ENCODE data around the gene CD2BP2.

Gene CD2BP2

GRCh38 chr16:30374538-30374937, 19.4 kb upstream of the CD2BP2 start, which contains the start of gene MYL11:
TSS of gene MYL11 (plus strand) at chr16:30374802. CDS start at chr16:30374858, 56 bp downstream.
- H3K27me3 Mint-ChIP-seq: no peaks in the 10 kb centered on the region
- no peak for ATAC-seq (replicated peaks)
- no peak within 1 kb of the TSS for H3K4me3 Mint-ChIP-seq
- H3K27ac Mint-ChIP-seq: peak within 1 kb of the TSS; percentile 19 to 79
- H3K36me3 Mint-ChIP-seq (ENCODE audit: insufficient read depth): peaks cover 28% of the 10 kb centered on the region
- no peak for DNase-seq
- H3K4me1 Mint-ChIP-seq (ENCODE audit: low read depth in 2 of 2): peaks cover 33 to 37% of the 10 kb centered on the region in 2 donors
- no peaks in the 10 kb centered on the region for H3K9me3 Mint-ChIP-seq

- H3K4me3 Mint-ChIP-seq: peak overlapping the region in 1 of 2 donors; percentile 16
- DNase-seq: no peak
- peak overlapping the region in 1 of 2 donors; percentile 93 for H3K27ac Mint-ChIP-seq
- no peaks in the 10 kb centered on the region for H3K9me3 Mint-ChIP-seq
- ATAC-seq (replicated peaks): no peak
- H3K36me3 Mint-ChIP-seq (ENCODE audit: insufficient read depth): peaks cover 9% of the 10 kb centered on the region
- H3K27me3 Mint-ChIP-seq: no peaks in the 10 kb centered on the region
- H3K4me1 Mint-ChIP-seq (ENCODE audit: low read depth in 2 of 2): peaks cover 37 to 38% of the 10 kb centered on the region in 2 donors
These were observed 17.6 kb upstream of the CD2BP2 start for GRCh38 chr16:30372725-30373124.

- Mint-ChIP-seq H3K4me3 (peak overlapping the region; percentile 74 to 79), H3K9me3 (no peaks in the 10 kb centered on the region), H3K27ac (peak overlapping the region; percentile 88 to 93), H3K27me3 (no peaks in the 10 kb centered on the region), H3K4me1 (ENCODE audit: low read depth in 2 of 2) (peaks cover 37 to 38% of the 10 kb centered on the region in 2 donors), H3K36me3 (ENCODE audit: insufficient read depth) (peaks cover 8% of the 10 kb centered on the region)
- no peak for ATAC-seq (replicated peaks)
- no peak for DNase-seq
These were observed 17.1 kb upstream of the CD2BP2 start for GRCh38 chr16:30372038-30372712.

GRCh38 chr16:30371248-30371816, 16.2 kb upstream of the CD2BP2 start:
- H3K4me1 Mint-ChIP-seq (ENCODE audit: low read depth in 2 of 2): peaks cover 42 to 44% of the 10 kb centered on the region in 2 donors
- peak overlapping the region; percentile 88 to 93 for H3K27ac Mint-ChIP-seq
- H3K9me3 Mint-ChIP-seq: no peaks in the 10 kb centered on the region
- no peaks in the 10 kb centered on the region for H3K27me3 Mint-ChIP-seq
- ATAC-seq (replicated peaks) (no peak), DNase-seq (no peak)
- peaks cover 12% of the 10 kb centered on the region for H3K36me3 Mint-ChIP-seq (ENCODE audit: insufficient read depth)
- peak overlapping the region; percentile 74 to 79 for H3K4me3 Mint-ChIP-seq

GRCh38 chr16:30370456-30371247, 15.5 kb upstream of the CD2BP2 start, which contains the start of gene TBC1D10B:
TSS of gene TBC1D10B (minus strand) at chr16:30370494. CDS start at chr16:30370183, 311 bp downstream.
- H3K27ac Mint-ChIP-seq: peak within 1 kb of the TSS; percentile 92 to 93
- H3K4me1 Mint-ChIP-seq (ENCODE audit: low read depth in 2 of 2): peaks cover 42 to 46% of the 10 kb centered on the region in 2 donors
- DNase-seq: peak; percentile 98 to 99 (median 99)
- H3K27me3 Mint-ChIP-seq: no peaks in the 10 kb centered on the region
- H3K9me3 Mint-ChIP-seq: no peaks in the 10 kb centered on the region
- peaks cover 12% of the 10 kb centered on the region for H3K36me3 Mint-ChIP-seq (ENCODE audit: insufficient read depth)
- peak; percentile 81 for ATAC-seq (replicated peaks)
- peak within 1 kb of the TSS; percentile 88 to 89 for H3K4me3 Mint-ChIP-seq

- Mint-ChIP-seq H3K27me3 (no peaks in the 10 kb centered on the region), H3K9me3 (no peaks in the 10 kb centered on the region), H3K27ac (peak overlapping the region; percentile 88 to 93), H3K36me3 (ENCODE audit: insufficient read depth) (peaks cover 19% of the 10 kb centered on the region), H3K4me1 (ENCODE audit: low read depth in 2 of 2) (peaks cover 47 to 52% of the 10 kb centered on the region in 2 donors), H3K4me3 (peak overlapping the region; percentile 74 to 89)
- ATAC-seq (replicated peaks) (peak; percentile 5), DNase-seq (no peak)
These were observed 14.9 kb upstream of the CD2BP2 start for GRCh38 chr16:30369938-30370455.

- H3K27me3 Mint-ChIP-seq: no peaks in the 10 kb centered on the region
- H3K27ac Mint-ChIP-seq: peak overlapping the region; percentile 90 to 92
- H3K36me3 Mint-ChIP-seq (ENCODE audit: insufficient read depth): peaks cover 26% of the 10 kb centered on the region
- peaks cover 47 to 53% of the 10 kb centered on the region in 2 donors for H3K4me1 Mint-ChIP-seq (ENCODE audit: low read depth in 2 of 2)
- ATAC-seq (replicated peaks) (no peak), DNase-seq (no peak)
- H3K4me3 Mint-ChIP-seq: peak overlapping the region; percentile 88 to 89
- no peaks in the 10 kb centered on the region for H3K9me3 Mint-ChIP-seq
These were observed 14.2 kb upstream of the CD2BP2 start for GRCh38 chr16:30369091-30369937.

GRCh38 chr16:30368792-30369090, 13.6 kb upstream of the CD2BP2 start:
- Mint-ChIP-seq H3K36me3 (ENCODE audit: insufficient read depth) (peaks cover 26% of the 10 kb centered on the region), H3K27me3 (no peaks in the 10 kb centered on the region), H3K27ac (peak overlapping the region; percentile 90 to 92), H3K9me3 (no peaks in the 10 kb centered on the region), H3K4me1 (ENCODE audit: low read depth in 2 of 2) (peaks cover 47 to 53% of the 10 kb centered on the region in 2 donors), H3K4me3 (peak overlapping the region; percentile 88 to 89)
- ATAC-seq (replicated peaks): no peak
- no peak for DNase-seq

GRCh38 chr16:30368122-30368791, 13.1 kb upstream of the CD2BP2 start:
- Mint-ChIP-seq H3K36me3 (ENCODE audit: insufficient read depth) (peaks cover 31% of the 10 kb centered on the region), H3K27ac (peak overlapping the region; percentile 90 to 92), H3K4me3 (peak overlapping the region; percentile 88 to 89)

GRCh38 chr16:30367349-30368009, 12.4 kb upstream of the CD2BP2 start:
- no peak for ATAC-seq (replicated peaks)
- Mint-ChIP-seq H3K4me3 (peak overlapping the region; percentile 88 to 89), H3K27me3 (no peaks in the 10 kb centered on the region)

More at GRCh38 chr16:30368122-30368791, 13.1 kb upstream of the CD2BP2 start:
- H3K27me3 Mint-ChIP-seq: no peaks in the 10 kb centered on the region
- no peaks in the 10 kb centered on the region for H3K9me3 Mint-ChIP-seq
- ATAC-seq (replicated peaks) (no peak), DNase-seq (no peak)
- peaks cover 47 to 53% of the 10 kb centered on the region in 2 donors for H3K4me1 Mint-ChIP-seq (ENCODE audit: low read depth in 2 of 2)

GRCh38 chr16:30366511-30366910, 11.4 kb upstream of the CD2BP2 start:
- Mint-ChIP-seq H3K4me1 (ENCODE audit: low read depth in 2 of 2) (peaks cover 40 to 50% of the 10 kb centered on the region in 2 donors), H3K9me3 (no peaks in the 10 kb centered on the region), H3K36me3 (ENCODE audit: insufficient read depth) (peaks cover 34% of the 10 kb centered on the region), H3K4me3 (peak overlapping the region; percentile 88 to 89), H3K27me3 (no peaks in the 10 kb centered on the region), H3K27ac (peak overlapping the region in 1 of 2 donors; percentile 92)
- DNase-seq: no peak
- ATAC-seq (replicated peaks): no peak

More at GRCh38 chr16:30367349-30368009, 12.4 kb upstream of the CD2BP2 start:
- peaks cover 46 to 53% of the 10 kb centered on the region in 2 donors for H3K4me1 Mint-ChIP-seq (ENCODE audit: low read depth in 2 of 2)
- H3K27ac Mint-ChIP-seq: peak overlapping the region; percentile 90 to 92
- no peak for DNase-seq
- no peaks in the 10 kb centered on the region for H3K9me3 Mint-ChIP-seq
- H3K36me3 Mint-ChIP-seq (ENCODE audit: insufficient read depth): peaks cover 34% of the 10 kb centered on the region

GRCh38 chr16:30365200-30365599, 10.1 kb upstream of the CD2BP2 start:
- ATAC-seq (replicated peaks): no peak
- H3K27ac Mint-ChIP-seq: peak overlapping the region in 1 of 2 donors; percentile 25
- H3K36me3 Mint-ChIP-seq (ENCODE audit: insufficient read depth): peaks cover 30% of the 10 kb centered on the region
- DNase-seq: no peak
- no peaks in the 10 kb centered on the region for H3K9me3 Mint-ChIP-seq
- no peaks in the 10 kb centered on the region for H3K27me3 Mint-ChIP-seq
- peaks cover 35 to 43% of the 10 kb centered on the region in 2 donors for H3K4me1 Mint-ChIP-seq (ENCODE audit: low read depth in 2 of 2)
- no peak overlapping the region for H3K4me3 Mint-ChIP-seq
